K562 (cell line): ENCODE results near the gene NPR1. TPM values are rescaled to one million over a fixed set of nuclear protein-coding genes. Genes with fewer than 3 reads are reported as not detected.

Experiments
- ARID1B ChIP-seq: fragments of 450-650 bp; IDR thresholded peaks from 2 replicates; pipeline ENCODE4 v1.6.1; 2016; ENCODE audit warnings: antibody characterized with exemption, mild to moderate bottlenecking, inconsistent platforms
- BACH1 ChIP-seq: fragments of 200-800 bp; sonication (Bioruptor generic); IDR thresholded peaks from 2 replicates; pipeline ENCODE4 v1.6.1; 2016; ENCODE audit warnings: missing genetic modification characterization, missing compliant biosample characterization
- C11orf30 ChIP-seq: fragments of 450-650 bp; IDR thresholded peaks from 2 replicates; pipeline ENCODE4 v1.6.1; 2016; ENCODE audit warnings: low read depth, mild to moderate bottlenecking
- CEBPB ChIP-seq: fragments of 450-650 bp; IDR thresholded peaks from 2 replicates; pipeline ENCODE4 v1.6.1; 2016; ENCODE audit warnings: missing genetic modification characterization, missing compliant biosample characterization
- CHD4 ChIP-seq: fragments of 200-600 bp; sonication (generic); IDR thresholded peaks from 3 replicates; pipeline ENCODE4 v1.6.1; 2012; ENCODE audit warnings: low read depth, mild to moderate bottlenecking, mixed read lengths, low read length, inconsistent platforms; ENCODE audit not compliant: insufficient read depth, insufficient replicate concordance, poor library complexity, severe bottlenecking
- EP300 ChIP-seq: IDR thresholded peaks from 2 replicates; pipeline ENCODE4 v1.6.1; 2012; ENCODE audit warnings: low read length, improper control_type of control experiment
- HDAC1 ChIP-seq, 2 experiments: fragments of 450-650 bp; IDR thresholded peaks; 2 replicates each; pipeline ENCODE4 v1.6.1; 2016 to 2017; ENCODE audit warnings: inconsistent platforms in 1 of 2, mild to moderate bottlenecking in 1 of 2, moderate library complexity in 1 of 2
- ID3 ChIP-seq, 2 experiments: fragments of 250-450 bp in 1 of 2; fragments of 450-650 bp in 1 of 2; sonication (Bioruptor Pico) in 1 of 2; IDR thresholded peaks; 2 replicates each; pipeline versions ENCODE4 v1.6.1 to v1.8.0; 2016 to 2021; ENCODE audit warnings: mild to moderate bottlenecking in 2 of 2, moderate library complexity in 2 of 2, missing compliant biosample characterization in 1 of 2, missing genetic modification characterization in 1 of 2
- L3MBTL2 ChIP-seq: fragments of 450-650 bp; IDR thresholded peaks from 2 replicates; pipeline ENCODE4 v1.6.1; 2016; ENCODE audit warnings: mild to moderate bottlenecking, moderate library complexity
- LEF1 ChIP-seq: fragments of 450-650 bp; IDR thresholded peaks from 2 replicates; pipeline ENCODE4 v1.6.1; 2016; ENCODE audit warnings: mild to moderate bottlenecking
- MAFG ChIP-seq: fragments of 450-650 bp; conservative IDR thresholded peaks from 2 replicates; pipeline ENCODE4 v1.6.1; 2016; ENCODE audit warnings: missing genetic modification characterization, missing compliant biosample characterization
- MAFK ChIP-seq: IDR thresholded peaks from 2 replicates; pipeline ENCODE4 v1.6.1; 2011; ENCODE audit warnings: low read length, improper control_type of control experiment
- MEIS2 ChIP-seq: fragments of 450-650 bp; IDR thresholded peaks from 2 replicates; pipeline ENCODE4 v1.6.1; 2014; ENCODE audit warnings: mild to moderate bottlenecking; ENCODE audit not compliant: partially characterized antibody
- MYNN ChIP-seq, 2 experiments: sonication (generic); formaldehyde crosslinking in 1 of 2; IDR thresholded peaks; 2 replicates each; pipeline versions ENCODE4 v1.5.0 to v1.6.1; 2016 to 2020; ENCODE audit warnings: antibody characterized with exemption in 1 of 2, missing genetic modification reagents in 1 of 2
- NFE2 ChIP-seq: IDR thresholded peaks from 2 replicates; pipeline ENCODE4 v1.6.1; 2014; ENCODE audit warnings: antibody characterized with exemption, low read depth
- NFIC ChIP-seq: fragments of 450-650 bp; IDR thresholded peaks from 2 replicates; pipeline ENCODE4 v1.6.1; 2017; ENCODE audit warnings: mild to moderate bottlenecking, inconsistent platforms
- POLR2A ChIP-seq: fragments of 450-650 bp; conservative IDR thresholded peaks from 2 replicates; pipeline ENCODE4 v1.6.1; 2016
- RNF2 ChIP-seq: sonication (generic); IDR thresholded peaks from 2 replicates; pipeline ENCODE4 v1.6.1; 2016
- SMARCE1 ChIP-seq: fragments of 450-650 bp; IDR thresholded peaks from 2 replicates; pipeline ENCODE4 v1.7.1; 2016; ENCODE audit warnings: mild to moderate bottlenecking
- TEAD1 ChIP-seq, 2 experiments: fragments of 450-650 bp in 1 of 2; sonication (generic) in 1 of 2; formaldehyde crosslinking; IDR thresholded peaks; 2 replicates each; pipeline versions ENCODE4 v1.4.0 to v1.8.0; 2020 to 2022; ENCODE audit warnings: mild to moderate bottlenecking in 2 of 2, missing genetic modification reagents in 1 of 2
- TEAD2 ChIP-seq: fragments of 450-650 bp; IDR thresholded peaks from 2 replicates; pipeline ENCODE4 v1.6.1; 2016; ENCODE audit warnings: missing genetic modification characterization, control low read depth, missing compliant biosample characterization
- TEAD4 ChIP-seq, 2 experiments: sonication (generic) in 1 of 2; formaldehyde crosslinking in 1 of 2; IDR thresholded peaks; 2 replicates each; pipeline versions ENCODE4 v1.6.1 to v1.8.0; 2012 to 2022; ENCODE audit warnings: borderline replicate concordance in 1 of 2, inconsistent platforms in 1 of 2, low read length in 1 of 2, mild to moderate bottlenecking in 1 of 2, missing genetic modification reagents in 1 of 2
- TFAP4 ChIP-seq: sonication (generic); formaldehyde crosslinking; IDR thresholded peaks from 2 replicates; pipeline ENCODE4 v1.8.0; 2022; ENCODE audit warnings: missing genetic modification reagents, mild to moderate bottlenecking, moderate library complexity, borderline replicate concordance
- TRIM24 ChIP-seq, 2 experiments: fragments of 450-650 bp; IDR thresholded peaks; 2 replicates each; pipeline ENCODE4 v1.6.1; 2016
- XRCC3 ChIP-seq: fragments of 450-650 bp; IDR thresholded peaks from 2 replicates; pipeline ENCODE4 v1.6.1; 2017; ENCODE audit warnings: mild to moderate bottlenecking, moderate library complexity
- ZBTB17 ChIP-seq: fragments of 450-650 bp; formaldehyde crosslinking; IDR thresholded peaks from 2 replicates; pipeline ENCODE4 v1.4.0; 2020; ENCODE audit warnings: mild to moderate bottlenecking
- ZNF133 ChIP-seq: fragments of 250-450 bp; sonication (Bioruptor Pico); IDR thresholded peaks from 2 replicates; pipeline ENCODE4 v1.4.0; 2020; ENCODE audit warnings: mild to moderate bottlenecking
- ZNF444 ChIP-seq: fragments of 250-450 bp; sonication (Bioruptor Pico); IDR thresholded peaks from 2 replicates; pipeline ENCODE4 v1.4.0; 2020; ENCODE audit warnings: mild to moderate bottlenecking, moderate library complexity
- polyA plus RNA-seq, 8 experiments: library from polyadenylated mRNA; depleted of rRNA in 4 of 8; stranded (reverse) in 5 of 8; unstranded in 3 of 8; fragments of >200 nt; fragmentation: Nextera tagmentation in 2 of 8; fragmentation: Illumina TruSeq in 1 of 8; extraction: Ambion mirVana in 2 of 8; extraction: Trizol in 1 of 8; gene quantifications; 2 replicates each; pipeline versions ENCODE4 v1.2.1 to v1.2.3, GENCODE V29; 2011 to 2014; ENCODE audit warnings: inconsistent platforms in 1 of 8, missing spikeins in 1 of 8
- total RNA-seq, 7 experiments: library from RNA; depleted of rRNA in 6 of 7; stranded (reverse); fragments of >200 nt in 6 of 7; fragmentation: Illumina TruSeq in 2 of 7; extraction: Trizol in 2 of 7; gene quantifications; 2 replicates each; pipeline versions ENCODE4 v1.2.1 to v1.2.3, GENCODE V29; 2011 to 2021; ENCODE audit warnings: low replicate concordance in 1 of 7

The NPR1 gene
- total and polyA plus RNA-seq, 9 of the 15 experiments (the other 6 are each of a cell fraction or from before 2014, with no cell fraction given), result 0.05 to 0.16 (median 0.06) TPM; not detected in 6

- TF ChIP-seq MYNN (IDR thresholded peaks at IDR 0.05) (peak; percentile 88), MYNN (CRISPR knock-in tag; IDR thresholded peaks at IDR 0.05) (no peak), ID3 (CRISPR knock-in tag; IDR thresholded peaks at IDR 0.05) (no peak), ID3 (tag; IDR thresholded peaks at IDR 0.05) (peak; percentile 78; the same call in 1 of the 2 replicates), TFAP4 (CRISPR knock-in tag) (peak; percentile 93), MAFG (peak; percentile 49), C11orf30 (peak; percentile 68; the same call in 1 of the 2 replicates), XRCC3 (no peak), RNF2 (peak; percentile 85; the same call in 1 of the 2 replicates), ARID1B (peak; percentile 77), MEIS2 (peak; percentile 97), TEAD2 (tag) (peak; percentile 90), POLR2A (peak; percentile 53; the same call in 1 of the 2 replicates), NFE2 (peak; percentile 88), TEAD4 (IDR thresholded peaks at IDR 0.05; ENCODE audit: low read length) (peak; percentile 82), TEAD4 (CRISPR knock-in tag; IDR thresholded peaks at IDR 0.05; ENCODE audit: borderline replicate concordance) (no peak), ZBTB17 (CRISPR knock-in tag) (peak; percentile 54; the same call in 1 of the 2 replicates), L3MBTL2 (peak; percentile 65), HDAC1 (IDR thresholded peaks at IDR 0.05) (peak in 1 of 2 experiments; percentile 66; a peak in 2 of 4 replicates), EP300 (peak; percentile 48; the same call in 1 of the 2 replicates), LEF1 (0 out of 2 replicates have a peak, but pooled peaks have one; percentile 51), BACH1 (tag) (peak; percentile 86), CHD4 (peak; percentile 26), ZNF444 (peak; percentile 76), TEAD1 (CRISPR knock-in tag; IDR thresholded peaks at IDR 0.05) (peak; percentile 95 to 98), NFIC (peak; percentile 13; the same call in 1 of the 2 replicates), SMARCE1 (peak; percentile 52; the same call in 1 of the 2 replicates), TRIM24 (IDR thresholded peaks at IDR 0.05) (peak in 1 of 2 experiments; percentile 39; a peak in 2 of 4 replicates), MAFK (peak; percentile 48; the same call in 1 of the 2 replicates), CEBPB (tag) (peak; percentile 68), ZNF133 (no peak)
These were observed 18.9 kb downstream of the NPR1 start (continued) for GRCh38 chr1:153697191-153698019.
